Heart right ventricle (tissue), 16 donors: ENCODE results near the gene UBE2G1. TPM values are rescaled to one million over a fixed set of nuclear protein-coding genes. Genes with fewer than 3 reads are reported as not detected.

Experiments
- ATAC-seq, 8 donors: fragments of 200-7000 bp; cut with Tn5 transposase; one replicate each; pipeline ENCODE4 v1.9.1; 2020; ENCODE audit warnings: mild to moderate bottlenecking in 8 of 8, moderate library complexity in 8 of 8, moderate number of reproducible peaks in 1 of 8
- DNase-seq, 2 donors: peaks; one replicate each; pipeline ENCODE4 v3.0.0-alpha.2; 2020
- H3K27ac ChIP-seq, 10 donors: fragments of 200-600 bp; sonication (generic) in 2 of 10; one replicate each; pipeline versions ENCODE4 v1.5.0 to v1.8.0; 2020 to 2022; ENCODE audit warnings: mild to moderate bottlenecking in 3 of 10
- H3K27me3 ChIP-seq, 7 donors: fragments of 200-600 bp; one replicate each; pipeline ENCODE4 v1.8.0; 2021 to 2022; ENCODE audit warnings: mild to moderate bottlenecking in 2 of 7
- H3K36me3 ChIP-seq, 9 donors: fragments of 200-600 bp; sonication (generic) in 1 of 9; one replicate each; pipeline versions ENCODE4 v1.5.0 to v1.8.0; 2020 to 2022; ENCODE audit warnings: mild to moderate bottlenecking in 2 of 9
- H3K4me1 ChIP-seq, 9 donors: fragments of 200-600 bp; sonication (generic) in 1 of 9; one replicate each; pipeline versions ENCODE4 v1.5.0 to v1.8.0; 2020 to 2022; ENCODE audit warnings: mild to moderate bottlenecking in 4 of 9
- H3K4me3 ChIP-seq, 10 donors: fragments of 200-600 bp; sonication (generic) in 2 of 10; one replicate each; pipeline versions ENCODE4 v1.5.0 to v1.8.0; 2020 to 2022; ENCODE audit warnings: mild to moderate bottlenecking in 7 of 10, moderate library complexity in 2 of 10
- H3K9me3 ChIP-seq, 11 donors: fragments of 200-600 bp in 10 of 11; sonication (generic) in 2 of 11; one replicate each; pipeline versions ENCODE4 v1.5.0 to v1.8.0; 2013 to 2022; ENCODE audit warnings: mild to moderate bottlenecking in 2 of 11, control low read depth in 1 of 11, moderate library complexity in 1 of 11
- WGBS, 2 donors: extraction: QIAGEN DNeasy Blood & Tissue Kit; methylation state at CpG; one replicate each; pipeline ENCODE4 v1.1.7; 2013; ENCODE audit warnings: inconsistent platforms in 1 of 2; 5-methylcytosine and 5-hydroxymethylcytosine counted together
- intact Hi-C, 10 donors: fragments of 100-400 bp; cut with DNase I; formaldehyde crosslinking; loops; one replicate each; pipeline versions ENCODE4 v1.11.1 to v1.14.2; 2022
- polyA plus RNA-seq, 2 donors: library from polyadenylated mRNA; stranded (reverse); fragments of 200-250 nt; gene quantifications; one replicate each; pipeline ENCODE4 v1.2.3, GENCODE V29; 2013
- total RNA-seq, 10 donors: library from RNA; stranded (reverse); fragmentation: NEBNext Ultra II Directional in 3 of 10; extraction: Animal tissue kit (Norgen Biotek cat#: 25700) in 3 of 10; gene quantifications; one replicate each; pipeline versions ENCODE4 v1.2.1 to v1.2.4, GENCODE V29; 2021 to 2023
- TF ChIP-seq, protein P1 (sequence below), 9 donors: fragments of 200-600 bp; sonication (generic) in 2 of 9; IDR thresholded peaks; one replicate each; pipeline versions ENCODE4 v1.5.0 to v1.8.0; 2021 to 2022; ENCODE audit warnings: antibody characterized with exemption in 9 of 9, mild to moderate bottlenecking in 5 of 9, moderate library complexity in 1 of 9
- donor health status: Arrhythmogenic right ventricular cardiomyopathy.
- donor health status: ischemic (EF 13 %, LVEDD 7.1; RV severe dilation, severe dysfunction).
- donor health status: healthy with polysubstance abuse.
- donor health status: DM: no; HTN: yes; CAD: no.
- donor health status: DM: no; HTN: no; CAD: no.
- donor health status: ischemic (EF 25% LVEDD 6.9; RV normal size, moderate dysfunction).
- donor health status: ischemic (EF 25% LVEDD 5.7; RV mildly dilated, moderate dysfunction).
- donor health status: healthy.
- donor health status: DM: yes; HTN: yes; CAD: no.
- donor health status: Ischemic cardiomyopathy.
- donor health status: ischemic (EF 35%, LVEDD 5.7; RV mildly dilated, moderate dysfunction).
- donor health status: nonischemic (EF 11% LVEDD 7.7; RV severe dilation, severe dysfunction).
- donor health status: DM: yes; HTN: yes; CAD: no.
- donor health status: PGD.
- donor health status: ischemic (EF 29% LVEDD 5.4; RV normal size, mild dysfunction).
- donor health status: nonischemic (EF 23%, LVEDD 6.1; RV moderate dilation, normal function).

Gene UBE2G1
- total and polyA plus RNA-seq, 12 donors, result 14.9 to 119 (median 100) TPM

DNA sequence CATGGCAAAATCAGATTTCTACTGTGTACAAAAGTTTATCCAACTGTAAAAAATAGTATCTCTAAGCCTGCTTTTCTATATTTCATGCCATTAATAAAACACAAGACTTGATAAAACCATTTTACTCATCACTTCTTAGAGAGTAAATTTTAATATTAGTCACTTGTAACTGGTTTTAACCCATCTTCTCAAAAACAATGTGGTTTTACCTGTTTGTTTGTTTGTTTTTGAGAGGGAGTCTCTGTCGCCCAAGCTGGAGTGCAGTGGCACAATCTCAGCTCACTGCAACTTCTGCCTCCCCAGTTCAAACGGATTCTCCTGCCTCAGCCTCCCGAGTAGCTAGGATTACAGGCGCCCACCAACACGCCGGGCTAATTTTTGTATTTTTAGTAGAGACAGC lies 32.1 kb downstream of the UBE2G1 start:
- intact Hi-C loops, result no loop called here
- no peak for DNase-seq
- Histone ChIP-seq H3K27me3 (no peaks in the 10 kb centered on the region), H3K27ac (no peak overlapping the region), H3K36me3 (no peaks in the 10 kb centered on the region), H3K9me3 (no peaks in the 10 kb centered on the region), H3K4me1 (peaks cover 5 to 69% (median 39%) of the 10 kb centered on the region in 9 donors), H3K4me3 (no peak overlapping the region)
- ATAC-seq, result no peak
- TF ChIP-seq, protein P1, sequence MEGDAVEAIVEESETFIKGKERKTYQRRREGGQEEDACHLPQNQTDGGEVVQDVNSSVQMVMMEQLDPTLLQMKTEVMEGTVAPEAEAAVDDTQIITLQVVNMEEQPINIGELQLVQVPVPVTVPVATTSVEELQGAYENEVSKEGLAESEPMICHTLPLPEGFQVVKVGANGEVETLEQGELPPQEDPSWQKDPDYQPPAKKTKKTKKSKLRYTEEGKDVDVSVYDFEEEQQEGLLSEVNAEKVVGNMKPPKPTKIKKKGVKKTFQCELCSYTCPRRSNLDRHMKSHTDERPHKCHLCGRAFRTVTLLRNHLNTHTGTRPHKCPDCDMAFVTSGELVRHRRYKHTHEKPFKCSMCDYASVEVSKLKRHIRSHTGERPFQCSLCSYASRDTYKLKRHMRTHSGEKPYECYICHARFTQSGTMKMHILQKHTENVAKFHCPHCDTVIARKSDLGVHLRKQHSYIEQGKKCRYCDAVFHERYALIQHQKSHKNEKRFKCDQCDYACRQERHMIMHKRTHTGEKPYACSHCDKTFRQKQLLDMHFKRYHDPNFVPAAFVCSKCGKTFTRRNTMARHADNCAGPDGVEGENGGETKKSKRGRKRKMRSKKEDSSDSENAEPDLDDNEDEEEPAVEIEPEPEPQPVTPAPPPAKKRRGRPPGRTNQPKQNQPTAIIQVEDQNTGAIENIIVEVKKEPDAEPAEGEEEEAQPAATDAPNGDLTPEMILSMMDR (IDR thresholded peaks at IDR 0.05), result no peak
- WGBS, 2 donors, result 89 to 90% methylated on average over 6 of the region's 6 CpGs

DNA sequence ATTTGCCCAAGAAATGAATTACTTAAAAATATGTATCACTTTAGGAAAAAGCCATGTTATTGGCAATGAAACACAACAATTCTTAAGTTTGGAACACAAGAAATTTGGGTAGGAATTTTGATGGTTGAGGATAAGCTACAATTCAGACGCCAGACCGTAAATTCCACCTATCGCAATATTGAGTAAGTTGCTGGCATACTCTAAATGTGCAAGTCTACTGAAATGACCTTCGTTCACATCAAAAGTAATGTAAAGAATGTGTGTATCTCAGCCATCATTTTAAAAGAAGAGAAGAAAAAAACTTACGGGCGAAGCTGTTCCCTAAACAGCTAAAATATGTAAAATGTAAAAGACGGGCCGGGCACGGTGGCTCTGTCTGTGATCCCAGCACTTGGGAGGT lies 33.4 kb downstream of the UBE2G1 start:
- Histone ChIP-seq H3K9me3 (no peaks in the 10 kb centered on the region), H3K4me3 (no peak overlapping the region), H3K27ac (no peak overlapping the region), H3K27me3 (no peaks in the 10 kb centered on the region), H3K36me3 (no peaks in the 10 kb centered on the region), H3K4me1 (peaks cover 5 to 60% (median 35%) of the 10 kb centered on the region in 9 donors)
- WGBS, 2 donors, result 94 to 95% methylated on average over 9 of the region's 9 CpGs
- ATAC-seq (no peak), DNase-seq (no peak)
- intact Hi-C loops, result no loop called here
- TF ChIP-seq, protein P1 (IDR thresholded peaks at IDR 0.05), result no peak

DNA sequence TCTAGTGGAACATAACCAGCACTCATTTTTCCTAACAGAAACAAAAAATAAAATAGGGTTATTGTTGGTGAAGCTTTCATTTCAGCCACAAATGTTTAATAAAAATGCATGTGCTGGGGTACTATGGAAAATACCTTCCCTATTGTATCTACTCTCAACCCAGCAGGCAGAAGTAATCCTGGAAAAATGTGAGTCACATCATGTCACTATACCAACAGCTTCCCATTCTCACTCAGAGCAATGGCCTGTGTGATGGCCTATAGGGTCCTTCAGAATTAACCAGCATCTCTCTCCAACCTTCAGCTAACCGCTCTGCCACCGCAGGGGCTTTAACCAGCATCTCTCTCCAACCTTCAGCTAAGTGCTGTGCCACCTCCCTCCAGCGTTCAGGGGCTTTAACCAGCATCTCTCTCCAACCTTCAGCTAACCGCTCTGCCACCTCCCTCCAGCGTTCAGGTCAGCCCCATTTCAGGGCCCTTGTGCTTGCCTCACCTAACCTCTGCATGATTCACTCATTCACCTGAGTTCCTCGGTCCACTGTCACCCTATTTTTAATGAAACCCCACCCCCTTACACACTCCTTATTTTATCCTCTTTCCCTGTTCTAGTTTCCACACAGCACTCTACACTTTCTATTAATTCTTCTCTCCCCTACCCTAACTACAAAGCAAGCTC lies 34.0 kb downstream of the UBE2G1 start:
- Histone ChIP-seq H3K27ac (peak overlapping the region in 1 of 10 donors; percentile 38), H3K4me3 (no peak overlapping the region), H3K27me3 (no peaks in the 10 kb centered on the region), H3K9me3 (no peaks in the 10 kb centered on the region), H3K36me3 (no peaks in the 10 kb centered on the region), H3K4me1 (peaks cover 5 to 58% (median 34%) of the 10 kb centered on the region in 9 donors)
- 76 to 77% methylated on average over 6 of the region's 6 CpGs for WGBS, 2 donors
- TF ChIP-seq, protein P1 (IDR thresholded peaks at IDR 0.05), result no peak
- intact Hi-C loops, result no loop called here
- peak in 4 of 8 donors; percentile 15 to 42 (median 28) for ATAC-seq
- no peak for DNase-seq

DNA sequence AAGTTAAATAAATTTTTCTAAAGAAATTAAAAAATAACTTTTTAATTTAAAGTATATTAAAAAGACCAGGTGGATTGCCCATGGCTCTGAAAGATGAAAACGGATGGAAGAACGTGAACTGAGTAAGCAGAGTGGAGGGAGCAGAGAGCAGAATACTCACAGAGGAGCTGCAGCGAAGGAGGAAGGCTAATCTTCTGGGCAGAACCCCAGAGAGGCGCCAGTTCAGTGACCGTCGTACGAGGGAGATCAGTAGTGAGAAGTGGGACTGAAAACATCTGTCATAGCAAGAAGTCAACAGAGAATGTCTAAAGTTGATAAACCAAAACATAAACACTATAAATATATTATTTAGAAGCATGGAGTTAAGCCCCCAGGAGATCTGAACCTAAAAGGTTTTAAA lies 34.9 kb downstream of the UBE2G1 start:
- Histone ChIP-seq H3K9me3 (no peaks in the 10 kb centered on the region), H3K27ac (peak overlapping the region in 1 of 10 donors; percentile 38), H3K27me3 (no peaks in the 10 kb centered on the region), H3K36me3 (no peaks in the 10 kb centered on the region), H3K4me3 (no peak overlapping the region), H3K4me1 (peaks cover 5 to 60% (median 41%) of the 10 kb centered on the region in 9 donors)
- DNase-seq, result no peak
- TF ChIP-seq, protein P1 (IDR thresholded peaks at IDR 0.05), result no peak
- intact Hi-C loops, result no loop called here
- 21 to 43% methylated on average over 7 of the region's 7 CpGs for WGBS, 2 donors
- peak in 3 of 8 donors; percentile 55 to 64 (median 59) for ATAC-seq
